Activated CD4-positive, CD25-positive, alpha-beta regulatory T cell treated with anti-CD3 and anti-CD28 coated beads, Interleukin-2, amount 50 U/mL, for 24 hours (primary cell): ENCODE data around the gene RPS6KA5.
"Not testable (repeated sequence)": the region's sequence is repeated elsewhere in the genome, so short reads cannot be mapped to it uniquely, and the experiment has no call there.

ENCODE experiments used
- ATAC-seq, 2 donors: fragments of 150-1000 bp; cut with Tn5 transposase; one replicate each; pipeline ENCODE4 v1.10.0; 2021; ENCODE audit warnings: mild to moderate bottlenecking in 1 of 2, moderate library complexity in 1 of 2

RPS6KA5 gene

GRCh38 chr14:91065266-91065665 lies 4.8 kb upstream of the RPS6KA5 start:
- ATAC-seq = no peak

- ATAC-seq = peak; percentile 2 to 7
Observed at GRCh38 chr14:91063119-91063518, 2.7 kb upstream of the RPS6KA5 start.

GRCh38 chr14:91062600-91062999 lies 2.2 kb upstream of the RPS6KA5 start:
- no peak for ATAC-seq

GRCh38 chr14:91061056-91061887 lies 831 bp upstream of the RPS6KA5 start:
- no peak for ATAC-seq

- ATAC-seq = peak; percentile 6 to 11
Observed at GRCh38 chr14:91059576-91060350, 678 bp downstream of the RPS6KA5 start.

GRCh38 chr14:91058042-91058581 lies 2.3 kb downstream of the RPS6KA5 start:
- no peak for ATAC-seq

- no peak for ATAC-seq
Observed at GRCh38 chr14:91056361-91056760, 4.1 kb downstream of the RPS6KA5 start.

GRCh38 chr14:91055016-91055415 lies 5.4 kb downstream of the RPS6KA5 start:
- no peak for ATAC-seq

- ATAC-seq = no peak
Observed at GRCh38 chr14:91048676-91049075, 11.8 kb downstream of the RPS6KA5 start.

GRCh38 chr14:91048265-91048664 lies 12.2 kb downstream of the RPS6KA5 start:
- no peak for ATAC-seq

- ATAC-seq = peak; percentile 63 to 67
Observed at GRCh38 chr14:91047174-91047753, 13.2 kb downstream of the RPS6KA5 start.

GRCh38 chr14:91046488-91047072 lies 13.9 kb downstream of the RPS6KA5 start:
- ATAC-seq = peak; percentile 49 to 60

- no peak for ATAC-seq
Observed at GRCh38 chr14:91041450-91041849, 19.0 kb downstream of the RPS6KA5 start.

- no peak for ATAC-seq
Observed at GRCh38 chr14:91040545-91040944, 19.9 kb downstream of the RPS6KA5 start.

GRCh38 chr14:91038439-91038838 lies 22.0 kb downstream of the RPS6KA5 start:
- peak; percentile 58 to 61 for ATAC-seq

GRCh38 chr14:91036741-91037469 lies 23.5 kb downstream of the RPS6KA5 start:
- ATAC-seq = no peak

GRCh38 chr14:91035855-91036254 lies 24.6 kb downstream of the RPS6KA5 start:
- ATAC-seq = peak; percentile 64 to 80

- not testable (repeated sequence) for ATAC-seq
Observed at GRCh38 chr14:91034379-91034778, 26.1 kb downstream of the RPS6KA5 start.

GRCh38 chr14:91032248-91032647 lies 28.2 kb downstream of the RPS6KA5 start:
- no peak for ATAC-seq

GRCh38 chr14:91031666-91032065 lies 28.8 kb downstream of the RPS6KA5 start:
- no peak for ATAC-seq

GRCh38 chr14:91029456-91030217 lies 30.8 kb downstream of the RPS6KA5 start:
- ATAC-seq = peak; percentile 53 to 71
